MM.1S (cell line): ENCODE measurements around the gene MEF2C.

Source experiments
- DNase-seq: peaks from one replicate; pipeline ENCODE4 v3.0.0-alpha.2; 2015
- H2AFZ ChIP-seq: fragments of 300-600 bp; sonication (generic); 2 replicates; pipeline ENCODE4 v1.6.0; 2016; ENCODE audit warnings: antibody characterized with exemption, low read length
- H3F3A ChIP-seq: fragments of 300-600 bp; sonication (generic); 2 replicates; pipeline ENCODE4 v1.6.1; 2016; ENCODE audit warnings: mild to moderate bottlenecking, antibody characterized with exemption, low read length, moderate library complexity, mixed read lengths; ENCODE audit not compliant: insufficient read depth
- H3K27ac ChIP-seq: fragments of 300-600 bp; sonication (generic); 2 replicates; pipeline ENCODE4 v1.5.1; 2016; ENCODE audit warnings: mild to moderate bottlenecking, low read length
- H3K27me3 ChIP-seq: fragments of 300-600 bp; sonication (generic); replicated peaks from 2 replicates; pipeline ENCODE4 v1.6.0; 2016; ENCODE audit warnings: low read length; ENCODE audit not compliant: insufficient read depth
- H3K36me3 ChIP-seq: fragments of 300-600 bp; sonication (generic); replicated peaks from 2 replicates; pipeline ENCODE4 v1.6.1; 2016; ENCODE audit warnings: mild to moderate bottlenecking, low read length, mixed read lengths; ENCODE audit not compliant: insufficient read depth
- H3K4me1 ChIP-seq: fragments of 300-600 bp; sonication (generic); 2 replicates; pipeline ENCODE4 v1.6.1; 2016; ENCODE audit warnings: low read length, mixed read lengths
- H3K4me2 ChIP-seq: fragments of 300-600 bp; sonication (generic); 2 replicates; pipeline ENCODE4 v1.6.0; 2016; ENCODE audit warnings: low read depth, low read length
- H3K4me3 ChIP-seq: fragments of 300-600 bp; sonication (generic); 2 replicates; pipeline ENCODE4 v1.5.1; 2016; ENCODE audit warnings: low read length, mixed read lengths
- H3K79me2 ChIP-seq: fragments of 300-600 bp; sonication (generic); 2 replicates; pipeline ENCODE4 v1.6.1; 2016; ENCODE audit warnings: mixed run types, low read length, mixed read lengths
- H3K9ac ChIP-seq: fragments of 300-600 bp; sonication (generic); 2 replicates; pipeline ENCODE4 v1.6.1; 2016; ENCODE audit warnings: low read length, mixed read lengths
- H3K9me2 ChIP-seq: fragments of 300-600 bp; sonication (generic); replicated peaks from 2 replicates; pipeline ENCODE4 v1.6.1; 2016; ENCODE audit warnings: mild to moderate bottlenecking, low read length, mixed read lengths; ENCODE audit not compliant: insufficient read depth
- H3K9me3 ChIP-seq: fragments of 300-600 bp; sonication (generic); replicated peaks from 2 replicates; pipeline ENCODE4 v1.6.1; 2016; ENCODE audit warnings: mild to moderate bottlenecking, low read length, mixed read lengths; ENCODE audit not compliant: insufficient read depth
- H4K20me1 ChIP-seq: fragments of 300-600 bp; sonication (generic); 2 replicates; pipeline ENCODE4 v1.6.1; 2016; ENCODE audit warnings: mild to moderate bottlenecking, low read length, moderate library complexity, mixed read lengths; ENCODE audit not compliant: insufficient read depth
- CTCF ChIP-seq: fragments of 300-600 bp; sonication (generic); IDR thresholded peaks from 2 replicates; pipeline ENCODE4 v1.5.1; 2016; ENCODE audit warnings: antibody characterized with exemption, low read length, mixed read lengths
- EZH2 ChIP-seq: fragments of 300-600 bp; sonication (generic); optimal IDR thresholded peaks from 2 replicates; pipeline ENCODE3; 2017; ENCODE audit warnings: low read depth, mild to moderate bottlenecking, antibody characterized with exemption, low read length, mixed read lengths
- EZH2phosphoT487 ChIP-seq: fragments of 300-600 bp; sonication (generic); IDR thresholded peaks from 2 replicates; pipeline ENCODE4 v1.6.1; 2018; ENCODE audit warnings: antibody characterized with exemption, low read length

MEF2C gene

GRCh38 chr5:88676637-88677375 is 206.2 kb downstream of the MEF2C start:
- Histone ChIP-seq H3F3A (peaks cover 41% of the 10 kb centered on the region), H3K9me2 (no peaks in the 10 kb centered on the region), H3K27ac (peak overlapping the region; percentile 98), H3K4me3 (peak overlapping the region; percentile 79), H3K27me3 (no peaks in the 10 kb centered on the region), H3K9me3 (no peaks in the 10 kb centered on the region), H4K20me1 (no peaks in the 10 kb centered on the region), H3K4me1 (peaks cover 16% of the 10 kb centered on the region), H3K4me2 (peak overlapping the region; percentile 68), H3K79me2 (peaks cover 19% of the 10 kb centered on the region), H3K36me3 (no peaks in the 10 kb centered on the region), H2AFZ (peak overlapping the region; percentile 42; the same call in 1 of the 2 replicates), H3K9ac (peak overlapping the region; percentile 99)
- DNase-seq = no peak
- TF ChIP-seq EZH2phosphoT487 = no peak
- TF ChIP-seq CTCF = no peak
- no peak for TF ChIP-seq EZH2

DNA sequence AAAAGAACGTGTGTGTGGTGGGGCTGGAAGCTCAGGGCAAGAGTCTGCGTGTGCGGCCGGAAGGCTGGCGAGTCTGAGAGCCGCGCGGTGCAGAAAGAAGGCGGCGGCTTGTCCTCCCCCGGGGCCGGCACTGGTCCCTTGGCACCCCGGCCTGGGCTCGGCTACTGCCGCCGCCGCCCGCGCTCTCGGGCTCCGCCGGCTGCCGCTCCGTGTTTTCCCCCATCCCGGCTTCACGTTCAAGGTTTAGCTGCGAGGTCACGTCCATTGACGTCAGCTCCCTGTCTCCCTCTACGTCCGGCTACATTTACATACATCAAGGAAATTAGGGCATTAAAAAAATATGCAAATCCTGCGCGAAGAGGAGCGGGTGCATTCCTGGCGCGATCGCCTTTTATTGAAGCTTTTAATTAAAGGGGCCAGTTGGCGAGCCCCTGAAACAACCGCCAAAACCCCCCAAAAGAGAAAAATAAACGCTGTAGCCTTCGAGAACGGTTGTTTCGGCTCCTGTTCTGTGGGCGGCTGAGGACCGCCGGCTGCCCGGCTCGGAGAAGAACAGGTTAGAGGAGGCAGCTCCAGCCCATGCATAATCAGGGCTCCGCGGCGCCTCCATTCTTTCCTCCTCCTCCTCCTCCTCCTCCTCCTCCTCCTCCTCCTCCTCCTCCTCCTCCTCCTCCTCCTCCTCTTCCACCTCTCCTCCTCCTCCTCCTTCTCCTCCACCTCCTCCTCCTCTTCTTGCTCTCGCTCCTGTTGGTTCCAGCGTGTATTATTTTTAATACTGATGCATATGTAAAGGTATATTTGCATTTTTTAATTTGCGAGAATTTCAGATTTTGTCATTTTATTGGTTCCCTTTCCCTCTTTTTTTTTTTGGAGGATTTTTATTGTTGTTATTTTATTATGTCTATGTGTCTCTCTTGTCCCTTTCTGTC is 207.0 kb downstream of the MEF2C start:
- Histone ChIP-seq H3K4me2 (peak overlapping the region; percentile 82), H3K9me3 (no peaks in the 10 kb centered on the region), H3K27me3 (no peaks in the 10 kb centered on the region), H3K4me3 (peak overlapping the region; percentile 79), H3K9ac (peak overlapping the region; percentile 99), H4K20me1 (no peaks in the 10 kb centered on the region), H3K79me2 (peaks cover 19% of the 10 kb centered on the region), H3K36me3 (no peaks in the 10 kb centered on the region), H2AFZ (peak overlapping the region; percentile 66), H3K4me1 (peaks cover 22% of the 10 kb centered on the region), H3K9me2 (no peaks in the 10 kb centered on the region), H3F3A (peaks cover 41% of the 10 kb centered on the region), H3K27ac (peak overlapping the region; percentile 98)
- peak; percentile 95 for DNase-seq
- no peak for TF ChIP-seq EZH2
- no peak for TF ChIP-seq EZH2phosphoT487
- no peak for TF ChIP-seq CTCF

GRCh38 chr5:88675168-88675707 is 207.7 kb downstream of the MEF2C start:
- TF ChIP-seq EZH2 = no peak
- no peak for TF ChIP-seq EZH2phosphoT487
- TF ChIP-seq CTCF = no peak
- Histone ChIP-seq H3K4me1 (peaks cover 21% of the 10 kb centered on the region), H3K4me2 (peak overlapping the region; percentile 82), H4K20me1 (no peaks in the 10 kb centered on the region), H3K27me3 (no peaks in the 10 kb centered on the region), H3K36me3 (no peaks in the 10 kb centered on the region), H3K4me3 (peak overlapping the region; percentile 79), H3K27ac (peak overlapping the region; percentile 98), H3K79me2 (peaks cover 19% of the 10 kb centered on the region), H3F3A (peaks cover 41% of the 10 kb centered on the region), H3K9me2 (no peaks in the 10 kb centered on the region), H3K9me3 (no peaks in the 10 kb centered on the region), H3K9ac (peak overlapping the region; percentile 99), H2AFZ (peak overlapping the region; percentile 44)
- peak; percentile 68 for DNase-seq
